ENCODE results near the gene GADD45A. TPM values are rescaled to one million over a fixed set of nuclear protein-coding genes. Genes with fewer than 3 reads are reported as not detected.

Gene GADD45A
- total and polyA plus RNA-seq, 2 experiments from 2014 or later: 72.8 to 115 TPM

DNA sequence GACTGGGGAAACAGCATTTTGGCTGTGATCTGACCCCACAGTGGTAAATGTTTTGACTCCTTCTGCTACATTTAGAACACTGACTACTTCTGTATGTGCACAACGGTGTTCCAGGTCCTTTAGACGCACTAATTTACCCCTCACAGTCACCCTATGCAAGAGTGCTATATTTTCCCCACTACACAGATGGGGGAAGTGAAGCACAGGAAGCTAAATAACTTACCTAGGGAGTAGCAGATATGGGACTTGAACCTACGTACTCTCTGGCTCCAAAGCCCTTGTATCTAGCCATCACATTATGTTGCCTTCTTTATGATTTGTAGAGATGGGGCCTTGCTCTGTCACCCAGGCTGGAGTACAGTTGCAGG is 49.3 kb downstream of the GADD45A start:
- DNase-seq: no peak
- H3K27ac ChIP-seq: peak overlapping the region; percentile 87; the same call in 1 of the 2 replicates

DNA sequence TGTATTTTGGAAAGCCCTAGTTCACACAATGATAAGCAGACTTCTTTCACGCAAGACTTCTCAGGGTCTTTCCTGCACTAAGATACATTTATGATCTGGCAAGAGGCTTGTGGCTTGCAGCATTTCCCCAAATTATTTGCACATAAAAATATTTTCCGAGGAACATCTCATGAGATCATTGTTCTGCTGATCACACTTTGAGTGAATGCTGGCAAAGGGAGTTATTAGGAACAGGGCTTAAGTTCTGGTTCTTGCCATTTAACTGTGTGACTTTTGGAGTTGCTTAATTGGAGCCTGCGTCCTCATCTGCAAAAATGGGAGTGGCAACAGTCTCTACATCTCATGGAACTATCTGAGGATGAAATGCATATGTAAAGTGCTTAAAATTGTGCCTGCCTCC is 50.2 kb downstream of the GADD45A start:
- Histone ChIP-seq H3K27ac (peak overlapping the region; percentile 87), H3K4me3 (no peak overlapping the region), H3K4me2 (ENCODE audit: unreplicated experiment) (peak overlapping the region; percentile 72), H3K9me2 (ENCODE audit: insufficient read depth) (no peaks in the 10 kb centered on the region), H3K9me3 (ENCODE audit: low read depth) (no peaks in the 10 kb centered on the region), H3K9ac (peak overlapping the region; percentile 66), H3K79me2 (ENCODE audit: insufficient read depth) (peaks cover 94% of the 10 kb centered on the region), H3K4me1 (ENCODE audit: insufficient read depth) (peaks cover 28% of the 10 kb centered on the region), H3F3A (ENCODE audit: insufficient read depth) (peaks cover 27% of the 10 kb centered on the region), H3K27me3 (replicated peaks; ENCODE audit: insufficient read depth) (no peaks in the 10 kb centered on the region), H2AFZ (no peak overlapping the region), H4K20me1 (ENCODE audit: insufficient read depth) (no peaks in the 10 kb centered on the region), H3K36me3 (ENCODE audit: low read depth) (no peaks in the 10 kb centered on the region)
- TF ChIP-seq EZH2phosphoT487 (IDR thresholded peaks at IDR 0.05; ENCODE audit: insufficient read depth, low read depth) (no peak), EZH2 (IDR thresholded peaks at IDR 0.05; ENCODE audit: insufficient read depth, poor library complexity, severe bottlenecking) (no peak)
- DNase-seq: peak; percentile 45
- in situ Hi-C loops (cut with MboI): no loop called here
- WGBS, 2 experiments (ENCODE audit: low coverage in 1 of 2, low lambda C conversion rate in 2 of 2, missing lambda C conversion rate in 2 of 2): 32 to 40% methylated on average over 3 of the region's 3 CpGs

More for the DNA sequence above, 49.3 kb downstream of the GADD45A start:
- H2AFZ ChIP-seq: no peak overlapping the region
- H3F3A ChIP-seq (ENCODE audit: insufficient read depth): peaks cover 23% of the 10 kb centered on the region
- no peaks in the 10 kb centered on the region for H4K20me1 ChIP-seq (ENCODE audit: insufficient read depth)
- TF ChIP-seq EZH2 (IDR thresholded peaks at IDR 0.05; ENCODE audit: insufficient read depth, poor library complexity, severe bottlenecking) (no peak), EZH2phosphoT487 (IDR thresholded peaks at IDR 0.05; ENCODE audit: insufficient read depth, low read depth) (no peak)
- H3K4me2 ChIP-seq (ENCODE audit: unreplicated experiment): no peak overlapping the region
- WGBS, 2 experiments (ENCODE audit: low coverage in 1 of 2, low lambda C conversion rate in 2 of 2, missing lambda C conversion rate in 2 of 2): 96 to 97% methylated on average over 3 of the region's 3 CpGs
- peaks cover 94% of the 10 kb centered on the region for H3K79me2 ChIP-seq (ENCODE audit: insufficient read depth)
- H3K9ac ChIP-seq: no peak overlapping the region
- H3K4me3 ChIP-seq: no peak overlapping the region
- no peaks in the 10 kb centered on the region for H3K27me3 ChIP-seq (replicated peaks; ENCODE audit: insufficient read depth)
- no peaks in the 10 kb centered on the region for H3K9me3 ChIP-seq (ENCODE audit: low read depth)
- peaks cover 23% of the 10 kb centered on the region for H3K4me1 ChIP-seq (ENCODE audit: insufficient read depth)
- in situ Hi-C loops (cut with MboI): no loop called here
- H3K36me3 ChIP-seq (ENCODE audit: low read depth): no peaks in the 10 kb centered on the region
- no peaks in the 10 kb centered on the region for H3K9me2 ChIP-seq (ENCODE audit: insufficient read depth)

DNA sequence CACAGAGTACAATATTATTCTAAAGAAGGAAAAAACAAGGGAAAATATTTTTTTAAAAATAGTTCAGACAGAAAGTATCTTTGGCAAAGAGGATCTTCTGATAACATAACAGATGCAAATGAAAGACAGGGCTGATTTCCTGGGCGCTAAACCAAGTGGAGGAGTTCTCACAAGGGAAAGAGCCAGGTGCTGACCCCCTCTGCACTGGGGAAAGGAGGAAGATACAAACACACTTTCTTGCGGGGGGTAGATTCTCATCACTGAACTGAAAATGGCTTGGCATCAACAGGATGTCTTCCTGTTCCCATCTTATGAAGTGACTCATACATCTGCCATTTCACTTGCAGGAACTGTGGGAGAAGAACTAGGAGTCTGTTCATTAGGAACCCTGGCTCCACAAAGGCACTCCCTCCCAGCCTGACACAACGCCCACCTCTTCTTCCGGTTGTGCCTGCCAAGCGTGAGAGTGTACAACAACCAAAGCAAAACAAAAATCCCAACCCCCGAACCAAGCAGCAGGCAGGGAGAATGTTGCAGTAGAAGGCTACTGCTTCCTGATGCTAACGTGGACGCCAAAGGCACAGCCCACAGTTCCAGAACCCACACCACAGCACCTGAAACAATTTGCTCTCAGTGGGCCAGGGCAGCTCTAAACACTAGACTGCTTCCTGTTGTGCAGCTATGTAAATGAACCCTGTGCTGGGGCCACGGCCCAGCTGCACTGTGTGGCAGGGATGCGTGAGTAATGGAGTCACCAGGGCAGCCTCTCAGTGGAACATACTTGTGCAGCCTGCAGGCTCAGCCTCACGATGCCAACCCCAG is 51.0 kb downstream of the GADD45A start:
- H3K79me2 ChIP-seq (ENCODE audit: insufficient read depth): peaks cover 94% of the 10 kb centered on the region
- peaks cover 36% of the 10 kb centered on the region for H3K4me1 ChIP-seq (ENCODE audit: insufficient read depth)
- peak overlapping the region; percentile 45 for H3K4me3 ChIP-seq
- no peaks in the 10 kb centered on the region for H3K27me3 ChIP-seq (replicated peaks; ENCODE audit: insufficient read depth)
- peak overlapping the region; percentile 20; the same call in 1 of the 2 replicates for H2AFZ ChIP-seq
- H3K9ac ChIP-seq: peak overlapping the region; percentile 66
- DNase-seq: peak; percentile 95
- WGBS, 2 experiments (ENCODE audit: low coverage in 1 of 2, low lambda C conversion rate in 2 of 2, missing lambda C conversion rate in 2 of 2): 8 to 10% methylated on average over 11 of the region's 11 CpGs
- in situ Hi-C loops (cut with MboI): no loop called here
- H3F3A ChIP-seq (ENCODE audit: insufficient read depth): peaks cover 27% of the 10 kb centered on the region
- TF ChIP-seq EZH2phosphoT487 (IDR thresholded peaks at IDR 0.05; ENCODE audit: insufficient read depth, low read depth): no peak
- TF ChIP-seq EZH2 (IDR thresholded peaks at IDR 0.05; ENCODE audit: insufficient read depth, poor library complexity, severe bottlenecking): no peak
- peak overlapping the region; percentile 72 for H3K4me2 ChIP-seq (ENCODE audit: unreplicated experiment)
- no peaks in the 10 kb centered on the region for H3K9me3 ChIP-seq (ENCODE audit: low read depth)
- no peaks in the 10 kb centered on the region for H4K20me1 ChIP-seq (ENCODE audit: insufficient read depth)
- peak overlapping the region; percentile 87 for H3K27ac ChIP-seq
- H3K9me2 ChIP-seq (ENCODE audit: insufficient read depth): no peaks in the 10 kb centered on the region
- no peaks in the 10 kb centered on the region for H3K36me3 ChIP-seq (ENCODE audit: low read depth)

DNA sequence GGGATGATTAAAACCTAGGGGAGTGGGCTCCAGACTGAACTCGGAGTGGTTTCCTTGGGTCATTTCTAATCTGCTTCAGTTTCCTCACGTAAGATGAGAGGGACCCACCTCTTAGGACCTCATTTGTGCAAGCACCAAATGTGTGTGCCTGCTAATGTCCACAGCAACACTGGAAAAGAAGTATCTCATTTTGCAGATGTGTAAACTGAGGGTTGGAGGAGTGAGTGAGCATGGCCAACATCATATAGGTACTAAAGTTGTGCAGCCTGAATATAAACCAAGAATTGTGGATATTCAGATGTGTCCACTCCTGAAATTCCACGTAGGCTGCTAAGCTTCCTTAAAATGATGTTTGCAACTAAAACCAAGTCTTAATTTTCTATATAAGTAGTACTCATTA is 51.7 kb downstream of the GADD45A start:
- Histone ChIP-seq H3K9me3 (ENCODE audit: low read depth) (no peaks in the 10 kb centered on the region), H3K27ac (peak overlapping the region; percentile 87), H4K20me1 (ENCODE audit: insufficient read depth) (no peaks in the 10 kb centered on the region), H3K79me2 (ENCODE audit: insufficient read depth) (peaks cover 94% of the 10 kb centered on the region), H3K27me3 (replicated peaks; ENCODE audit: insufficient read depth) (no peaks in the 10 kb centered on the region), H3K36me3 (ENCODE audit: low read depth) (no peaks in the 10 kb centered on the region), H3K4me3 (peak overlapping the region; percentile 45), H3K9ac (peak overlapping the region; percentile 66), H2AFZ (no peak overlapping the region), H3K4me1 (ENCODE audit: insufficient read depth) (peaks cover 36% of the 10 kb centered on the region), H3F3A (ENCODE audit: insufficient read depth) (peaks cover 27% of the 10 kb centered on the region), H3K9me2 (ENCODE audit: insufficient read depth) (no peaks in the 10 kb centered on the region), H3K4me2 (ENCODE audit: unreplicated experiment) (peak overlapping the region; percentile 72)
- 81 to 83% methylated on average over 3 of the region's 3 CpGs for WGBS, 2 experiments (ENCODE audit: low coverage in 1 of 2, low lambda C conversion rate in 2 of 2, missing lambda C conversion rate in 2 of 2)
- TF ChIP-seq EZH2 (IDR thresholded peaks at IDR 0.05; ENCODE audit: insufficient read depth, poor library complexity, severe bottlenecking) (no peak), EZH2phosphoT487 (IDR thresholded peaks at IDR 0.05; ENCODE audit: insufficient read depth, low read depth) (no peak)
- DNase-seq: no peak
- in situ Hi-C loops (cut with MboI): no loop called here

Measured in GM23248 (cell line).